DOHH2 (cell line): ENCODE data around the gene CNTNAP2.

ENCODE experiments used
- H3F3A ChIP-seq: fragments of 200-600 bp; sonication (generic), shearing (Covaris generic); 2 replicates; pipeline ENCODE4 v1.6.0; 2016; ENCODE audit warnings: antibody characterized with exemption, mild to moderate bottlenecking; ENCODE audit not compliant: control insufficient read depth, insufficient read depth
- H3K27ac ChIP-seq: fragments of 200-600 bp; sonication (generic); 2 replicates; pipeline ENCODE4 v1.5.1; 2014; ENCODE audit warnings: low read depth, mild to moderate bottlenecking, low read length, moderate library complexity
- H3K27me3 ChIP-seq: fragments of 200-600 bp; sonication (generic); 2 replicates; pipeline ENCODE4 v1.6.1; 2014; ENCODE audit warnings: mild to moderate bottlenecking, low read length, mixed read lengths; ENCODE audit not compliant: control insufficient read depth
- H3K36me3 ChIP-seq: fragments of 200-600 bp; sonication (generic); 2 replicates; pipeline ENCODE4 v1.6.1; 2014; ENCODE audit warnings: mild to moderate bottlenecking, low read length, moderate library complexity, mixed read lengths; ENCODE audit not compliant: control insufficient read depth
- H3K4me1 ChIP-seq: fragments of 200-600 bp; sonication (generic); 2 replicates; pipeline ENCODE4 v1.6.1; 2014; ENCODE audit warnings: mild to moderate bottlenecking, low read length, mixed read lengths; ENCODE audit not compliant: control insufficient read depth
- H3K4me2 ChIP-seq: fragments of 200-600 bp; sonication (generic); 2 replicates; pipeline ENCODE4 v1.6.0; 2014; ENCODE audit warnings: mild to moderate bottlenecking, low read length, moderate library complexity
- H3K4me3 ChIP-seq: fragments of 200-600 bp; sonication (generic); 2 replicates; pipeline ENCODE4 v1.5.1; 2014; ENCODE audit warnings: mild to moderate bottlenecking, low read length, mixed read lengths
- H3K79me2 ChIP-seq: fragments of 200-600 bp; sonication (generic); 2 replicates; pipeline ENCODE4 v1.6.1; 2014; ENCODE audit warnings: mild to moderate bottlenecking, low read length, mixed read lengths; ENCODE audit not compliant: control insufficient read depth
- H3K9me2 ChIP-seq: fragments of 200-600 bp; sonication (generic); replicated peaks from 2 replicates; pipeline ENCODE4 v1.6.1; 2014; ENCODE audit warnings: mild to moderate bottlenecking, low read length, mixed read lengths; ENCODE audit not compliant: control insufficient read depth
- H3K9me3 ChIP-seq: fragments of 200-600 bp; sonication (generic); 2 replicates; pipeline ENCODE4 v1.6.1; 2014; ENCODE audit warnings: antibody characterized with exemption, low read length, mixed read lengths; ENCODE audit not compliant: control insufficient read depth, insufficient read depth
- H4K20me1 ChIP-seq: fragments of 200-600 bp; sonication (generic); 2 replicates; pipeline ENCODE4 v1.6.0; 2014; ENCODE audit warnings: low read depth, mild to moderate bottlenecking, antibody characterized with exemption, low read length, moderate library complexity; ENCODE audit not compliant: control insufficient read depth, insufficient read depth
- EZH2phosphoT487 ChIP-seq: fragments of 200-600 bp; sonication (generic); IDR thresholded peaks from 2 replicates; pipeline ENCODE4 v1.6.1; 2017; ENCODE audit warnings: borderline replicate concordance, mild to moderate bottlenecking, antibody characterized with exemption, low read length, moderate library complexity, mixed read lengths
- TF ChIP-seq, protein P1 (sequence below): fragments of 200-600 bp; sonication (generic); IDR thresholded peaks from one replicate; pipeline ENCODE4 v1.5.1; 2014; ENCODE audit warnings: antibody characterized with exemption, mild to moderate bottlenecking, low read depth, low read length; ENCODE audit not compliant: poor library complexity, severe bottlenecking

Gene CNTNAP2

DNA sequence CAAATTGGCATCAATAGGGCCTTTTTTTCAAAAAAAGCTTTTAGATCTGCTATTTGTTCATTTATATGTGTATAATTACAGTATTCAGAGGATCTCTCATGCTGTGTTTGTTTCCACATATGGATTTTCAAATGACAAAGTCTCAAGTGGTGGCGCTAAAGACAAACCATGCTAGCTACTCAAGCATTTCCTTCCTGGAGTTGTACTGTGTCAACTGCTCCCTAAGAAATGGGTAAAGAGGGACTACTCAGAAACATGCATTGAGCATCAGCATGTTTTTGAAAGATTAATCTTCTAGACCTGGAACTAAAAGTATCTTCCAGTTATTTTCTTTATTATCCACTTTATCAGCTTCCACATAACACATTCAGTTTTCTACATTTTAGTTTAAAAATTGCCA is 12.7 kb downstream of the CNTNAP2 start:
- no peak overlapping the region for H3K4me3 ChIP-seq
- no peak for TF ChIP-seq EZH2phosphoT487
- TF ChIP-seq, protein P1, sequence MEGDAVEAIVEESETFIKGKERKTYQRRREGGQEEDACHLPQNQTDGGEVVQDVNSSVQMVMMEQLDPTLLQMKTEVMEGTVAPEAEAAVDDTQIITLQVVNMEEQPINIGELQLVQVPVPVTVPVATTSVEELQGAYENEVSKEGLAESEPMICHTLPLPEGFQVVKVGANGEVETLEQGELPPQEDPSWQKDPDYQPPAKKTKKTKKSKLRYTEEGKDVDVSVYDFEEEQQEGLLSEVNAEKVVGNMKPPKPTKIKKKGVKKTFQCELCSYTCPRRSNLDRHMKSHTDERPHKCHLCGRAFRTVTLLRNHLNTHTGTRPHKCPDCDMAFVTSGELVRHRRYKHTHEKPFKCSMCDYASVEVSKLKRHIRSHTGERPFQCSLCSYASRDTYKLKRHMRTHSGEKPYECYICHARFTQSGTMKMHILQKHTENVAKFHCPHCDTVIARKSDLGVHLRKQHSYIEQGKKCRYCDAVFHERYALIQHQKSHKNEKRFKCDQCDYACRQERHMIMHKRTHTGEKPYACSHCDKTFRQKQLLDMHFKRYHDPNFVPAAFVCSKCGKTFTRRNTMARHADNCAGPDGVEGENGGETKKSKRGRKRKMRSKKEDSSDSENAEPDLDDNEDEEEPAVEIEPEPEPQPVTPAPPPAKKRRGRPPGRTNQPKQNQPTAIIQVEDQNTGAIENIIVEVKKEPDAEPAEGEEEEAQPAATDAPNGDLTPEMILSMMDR: peak; percentile 8

DNA sequence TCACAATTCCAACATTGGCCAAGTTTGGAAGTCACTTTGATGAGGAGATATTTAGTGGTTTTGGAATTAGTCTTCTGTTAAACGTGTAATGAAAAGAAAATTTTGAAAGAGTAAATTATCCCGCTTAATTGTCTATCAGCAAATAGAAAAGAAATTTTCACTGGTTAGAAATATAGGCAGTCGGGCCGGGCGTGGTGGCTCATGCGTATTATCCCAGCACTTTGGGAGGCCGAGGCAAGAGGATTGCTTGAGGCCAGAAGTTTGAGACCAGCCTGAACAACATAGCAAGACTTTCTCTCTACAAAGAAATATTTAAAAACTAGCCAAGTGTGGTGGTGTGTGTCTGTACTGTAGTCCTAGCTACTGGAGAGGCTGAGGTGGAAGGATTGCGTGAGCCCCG is 13.4 kb downstream of the CNTNAP2 start:
- H3K79me2 ChIP-seq: no peaks in the 10 kb centered on the region
- no peaks in the 10 kb centered on the region for H3K9me2 ChIP-seq
- no peaks in the 10 kb centered on the region for H3K9me3 ChIP-seq
- no peak overlapping the region for H3K27ac ChIP-seq
- H3K4me3 ChIP-seq: no peak overlapping the region
- no peaks in the 10 kb centered on the region for H3F3A ChIP-seq
- H3K4me2 ChIP-seq: no peak overlapping the region
- H3K4me1 ChIP-seq: no peaks in the 10 kb centered on the region
- no peaks in the 10 kb centered on the region for H4K20me1 ChIP-seq
- H3K27me3 ChIP-seq: no peaks in the 10 kb centered on the region
- no peaks in the 10 kb centered on the region for H3K36me3 ChIP-seq
- no peak for TF ChIP-seq EZH2phosphoT487
- TF ChIP-seq, protein P1: no peak

More for the DNA sequence above, 12.7 kb downstream of the CNTNAP2 start:
- Histone ChIP-seq H3K27ac (no peak overlapping the region), H3K9me3 (no peaks in the 10 kb centered on the region), H3K27me3 (no peaks in the 10 kb centered on the region), H3K36me3 (no peaks in the 10 kb centered on the region), H3F3A (no peaks in the 10 kb centered on the region), H3K4me2 (no peak overlapping the region), H3K9me2 (no peaks in the 10 kb centered on the region), H3K79me2 (no peaks in the 10 kb centered on the region), H3K4me1 (no peaks in the 10 kb centered on the region), H4K20me1 (no peaks in the 10 kb centered on the region)

DNA sequence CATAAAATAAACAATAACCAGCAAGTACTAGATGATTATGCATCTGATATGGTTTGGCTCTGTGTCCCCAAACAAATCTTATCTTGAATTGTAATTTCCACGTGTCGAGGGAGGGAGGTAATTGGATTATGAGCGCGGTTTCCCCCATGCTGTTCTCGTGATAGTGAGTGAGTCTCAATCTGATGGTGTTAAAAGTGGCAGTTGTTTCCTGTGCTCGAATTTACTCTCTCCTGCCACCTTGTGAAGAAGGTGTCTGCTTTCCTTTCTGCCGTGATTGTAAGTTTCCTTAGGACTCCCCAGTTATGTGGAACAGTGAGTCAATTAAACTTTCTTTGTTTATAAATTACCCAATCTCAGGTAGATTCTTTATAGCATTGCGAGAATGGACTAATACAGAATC is 15.1 kb downstream of the CNTNAP2 start:
- TF ChIP-seq, protein P1: no peak
- no peaks in the 10 kb centered on the region for H3K9me3 ChIP-seq

DNA sequence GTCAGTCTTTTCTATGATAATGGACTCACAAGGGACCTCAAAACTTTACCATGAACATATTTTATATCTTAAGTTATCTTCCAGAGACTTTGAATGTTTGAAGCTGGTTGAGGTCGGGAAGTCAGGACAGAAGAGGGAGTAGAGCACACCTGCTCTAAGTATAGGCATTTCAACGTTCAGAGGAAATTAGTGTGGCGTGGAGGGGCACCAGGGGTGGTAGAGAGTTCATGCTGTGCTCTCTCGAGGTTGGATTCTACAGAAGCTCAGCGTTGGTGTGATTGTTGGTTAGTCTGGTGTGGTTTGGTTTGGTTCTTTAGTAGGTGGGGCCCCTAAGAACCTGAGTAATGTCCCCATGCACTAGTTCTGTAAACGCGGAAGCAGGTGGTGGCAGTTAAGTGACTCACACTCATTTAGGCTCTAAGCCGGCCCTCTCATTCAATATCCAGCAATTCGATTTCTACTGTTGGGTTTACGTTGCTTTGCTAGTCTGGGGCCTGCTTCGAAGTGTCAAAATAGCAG is 19.8 kb downstream of the CNTNAP2 start:
- no peaks in the 10 kb centered on the region for H3K4me1 ChIP-seq
- H3K27me3 ChIP-seq: no peaks in the 10 kb centered on the region
- H3K36me3 ChIP-seq: no peaks in the 10 kb centered on the region
- H3K27ac ChIP-seq: no peak overlapping the region
- H3F3A ChIP-seq: no peaks in the 10 kb centered on the region
- no peak overlapping the region for H3K4me2 ChIP-seq
- no peaks in the 10 kb centered on the region for H4K20me1 ChIP-seq
- no peaks in the 10 kb centered on the region for H3K9me3 ChIP-seq
- H3K9me2 ChIP-seq: no peaks in the 10 kb centered on the region; the same call in 1 of the 2 replicates
- H3K79me2 ChIP-seq: no peaks in the 10 kb centered on the region
- no peak overlapping the region for H3K4me3 ChIP-seq
- no peak for TF ChIP-seq EZH2phosphoT487
- TF ChIP-seq, protein P1: no peak

More for the DNA sequence above, 15.1 kb downstream of the CNTNAP2 start:
- no peak overlapping the region for H3K27ac ChIP-seq
- H3K4me1 ChIP-seq: no peaks in the 10 kb centered on the region
- H4K20me1 ChIP-seq: no peaks in the 10 kb centered on the region
- H3K9me2 ChIP-seq: no peaks in the 10 kb centered on the region; the same call in 1 of the 2 replicates
- H3F3A ChIP-seq: no peaks in the 10 kb centered on the region
- no peaks in the 10 kb centered on the region for H3K36me3 ChIP-seq
- no peaks in the 10 kb centered on the region for H3K27me3 ChIP-seq
- no peaks in the 10 kb centered on the region for H3K79me2 ChIP-seq
- no peak overlapping the region for H3K4me3 ChIP-seq
- H3K4me2 ChIP-seq: no peak overlapping the region
